ENCODE measurements around the gene CUL1.
"Not testable (repeated sequence)": the region's sequence is repeated elsewhere in the genome, so short reads cannot be mapped to it uniquely, and the experiment has no call there.

The CUL1 gene

DNA sequence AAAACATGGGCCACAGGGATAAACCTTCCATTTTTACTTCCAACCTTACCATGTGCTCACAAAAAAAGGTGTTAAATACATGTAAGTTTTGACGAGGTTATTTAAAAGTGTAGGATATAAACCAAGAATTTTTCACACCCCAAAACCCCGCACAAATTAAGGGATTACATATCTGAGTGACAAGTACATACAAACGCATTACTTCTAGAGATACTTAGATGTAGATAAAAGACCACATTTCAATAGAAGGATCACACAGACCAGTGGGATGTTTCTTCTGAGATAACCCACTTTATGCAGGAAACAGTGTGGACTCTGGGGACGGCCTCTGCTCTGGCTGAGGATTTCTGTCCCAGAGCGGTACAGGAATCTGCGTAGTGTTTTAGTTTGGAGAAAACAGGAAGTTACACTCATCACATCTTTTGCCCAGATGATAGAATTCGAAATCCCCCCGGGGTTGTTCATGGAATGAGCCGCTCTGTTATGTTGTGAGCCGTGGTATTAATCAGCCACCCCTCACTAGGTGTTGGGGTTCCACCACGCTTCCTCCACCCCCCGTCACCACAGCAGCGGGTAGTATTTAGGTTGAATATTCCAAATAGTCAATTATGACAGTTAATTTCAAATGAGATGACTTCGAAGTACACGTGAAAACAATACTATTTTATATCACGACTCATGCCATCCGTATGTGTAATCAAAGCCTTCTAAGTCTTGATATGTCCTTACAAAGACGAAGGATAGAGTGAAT lies 1.3 kb upstream of the CUL1 start:
- peak; percentile 49 for DNase-seq

DNA sequence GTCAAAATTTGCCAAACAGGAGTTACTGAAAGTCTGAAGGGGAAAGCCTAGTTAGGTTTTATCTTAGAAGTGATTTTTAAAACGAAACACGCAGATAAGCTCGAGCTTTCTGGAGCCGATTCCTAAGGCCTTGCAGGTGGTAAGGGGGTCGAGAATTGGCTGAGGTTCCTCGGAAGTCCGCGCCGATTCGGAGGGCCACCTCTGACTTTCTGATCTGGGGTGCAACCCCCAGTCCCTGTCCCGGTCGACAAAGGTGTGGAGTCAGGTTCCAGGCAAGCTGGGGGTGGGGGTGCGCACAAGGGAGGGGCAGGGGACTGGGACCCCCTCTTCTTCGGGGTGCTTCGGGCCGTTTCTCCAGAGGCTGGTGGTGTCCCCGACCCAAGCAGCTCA lies 701 bp upstream of the CUL1 start:
- peak; percentile 26 for DNase-seq

DNA sequence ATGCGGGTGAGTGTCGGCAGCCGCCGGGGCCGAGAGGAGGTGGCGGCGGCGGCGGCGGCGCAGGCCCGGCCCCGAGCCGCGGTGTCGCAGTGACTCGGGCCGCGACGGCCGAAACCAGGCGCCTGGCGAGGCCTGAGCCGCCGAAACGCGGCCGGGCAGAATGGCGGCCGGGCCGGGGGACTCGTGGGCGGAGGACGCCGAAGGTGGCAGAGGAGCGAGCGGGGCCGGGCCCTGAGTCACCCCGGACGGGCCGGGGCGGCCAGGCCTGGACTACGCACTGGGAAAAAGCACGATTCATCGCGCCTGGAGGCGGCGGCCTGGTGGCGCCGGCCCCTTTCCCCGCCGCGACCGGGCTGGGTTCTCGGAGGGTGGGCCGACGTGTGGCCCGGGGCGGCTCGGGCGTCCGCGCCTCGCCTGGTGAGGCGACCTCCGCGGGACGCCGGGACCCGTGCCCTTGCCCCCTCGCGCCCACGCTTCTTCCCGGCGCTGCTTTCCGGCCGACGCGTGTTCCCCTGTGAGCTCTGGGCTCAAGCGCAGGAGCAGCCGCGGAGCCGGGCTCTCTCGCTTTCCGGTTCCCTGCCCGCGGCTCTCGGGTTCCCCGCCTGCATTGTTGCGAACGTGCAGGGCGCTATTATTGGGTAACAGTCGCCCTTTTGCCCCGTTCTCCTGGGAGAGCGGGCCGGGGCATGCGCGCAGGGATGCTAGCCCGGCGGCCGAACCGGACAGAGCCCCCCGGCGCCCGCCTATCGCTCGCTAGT lies 500 bp downstream of the CUL1 start:
- peak; percentile 57 for DNase-seq

DNA sequence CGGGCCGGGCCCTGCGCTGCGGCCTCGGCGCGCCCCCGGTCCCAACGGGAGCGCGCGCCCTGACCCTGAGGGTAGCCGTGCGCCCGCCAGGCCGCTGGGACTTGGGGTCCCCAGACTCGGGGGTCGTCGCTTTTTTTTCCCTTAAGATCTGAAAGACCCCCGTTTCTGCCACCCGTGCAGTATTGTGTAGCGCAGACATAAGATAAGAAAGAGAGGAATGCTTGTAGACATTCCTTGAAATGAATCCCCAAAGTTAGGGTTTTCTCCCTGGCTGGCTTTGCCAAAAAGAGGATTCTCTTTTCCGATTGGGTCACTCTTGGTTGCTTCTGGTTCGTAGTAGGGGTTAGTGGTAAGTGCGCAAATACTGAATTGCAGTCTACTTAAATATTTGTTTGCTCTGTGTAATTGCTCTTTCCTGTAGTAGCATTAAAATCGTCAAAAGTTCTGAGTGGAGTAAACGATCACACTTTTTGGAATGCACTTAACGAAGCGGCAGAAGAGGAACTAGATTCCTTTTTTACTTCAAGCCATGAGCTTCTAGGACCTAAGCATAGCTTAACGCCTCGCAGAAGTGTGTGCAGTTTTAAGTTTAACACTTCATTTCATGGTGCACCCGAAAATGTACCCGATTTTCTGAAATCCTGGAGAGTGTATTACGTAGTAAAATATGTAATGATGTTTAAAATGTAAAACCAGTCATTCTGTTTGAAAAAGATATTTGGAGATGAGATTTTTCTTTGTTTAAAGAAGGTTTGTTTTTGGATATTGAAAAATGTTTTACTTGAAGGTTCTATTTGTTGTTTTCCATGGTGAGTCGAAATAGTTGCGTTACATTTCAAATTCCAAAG lies 1.3 kb downstream of the CUL1 start:
- no peak for DNase-seq

DNA sequence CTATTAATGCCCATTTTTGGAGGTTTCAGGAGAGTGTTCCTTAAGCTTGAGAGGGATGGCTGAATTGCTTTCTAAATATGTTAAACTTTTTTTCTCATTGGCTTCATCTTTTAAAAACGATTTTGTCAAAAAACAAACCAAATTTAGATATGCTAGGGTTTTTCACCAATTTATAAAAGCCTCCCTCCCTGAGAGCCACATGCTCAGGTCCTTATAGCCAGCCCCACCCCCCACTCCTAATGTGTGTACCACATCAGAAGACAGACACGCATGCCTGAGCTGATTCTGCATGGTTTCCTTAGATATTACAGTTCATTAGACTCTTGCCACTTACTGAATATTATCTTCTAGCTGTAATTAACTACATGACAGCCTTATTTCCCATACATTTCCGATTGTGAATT lies 2.0 kb downstream of the CUL1 start:
- DNase-seq: peak; percentile 45

- DNase-seq: no peak
Observed at GRCh38 chr7:148701414-148701813, 2.7 kb downstream of the CUL1 start.

GRCh38 chr7:148702876-148703670 lies 4.4 kb downstream of the CUL1 start:
- DNase-seq: no peak

GRCh38 chr7:148703671-148703962 lies 4.9 kb downstream of the CUL1 start:
- not testable (repeated sequence) for DNase-seq

GRCh38 chr7:148704189-148704588 lies 5.5 kb downstream of the CUL1 start:
- DNase-seq: no peak

DNA sequence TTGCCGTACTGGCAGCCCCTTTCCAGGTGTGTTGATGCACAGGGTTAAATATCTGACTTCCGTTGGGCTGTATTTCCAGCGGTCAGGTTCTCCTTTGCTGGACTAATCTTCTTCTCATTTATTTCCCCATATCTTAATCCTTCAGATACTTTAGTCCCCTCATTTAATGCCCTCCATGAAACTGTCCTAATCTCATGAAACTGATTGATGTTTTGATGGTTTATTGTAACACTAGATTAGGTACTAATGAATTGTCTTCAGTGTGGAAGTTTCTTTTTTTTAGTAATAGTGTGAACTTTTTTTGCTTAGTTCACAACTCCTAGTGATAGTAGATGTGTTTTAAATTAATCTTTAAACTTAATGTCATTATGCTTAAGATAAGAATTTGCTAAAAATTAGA lies 6.3 kb downstream of the CUL1 start:
- no peak for DNase-seq

- DNase-seq: no peak
Observed at GRCh38 chr7:148706368-148706767, 7.7 kb downstream of the CUL1 start.

GRCh38 chr7:148708026-148708885 lies 9.6 kb downstream of the CUL1 start:
- DNase-seq: no peak

GRCh38 chr7:148709014-148709413 lies 10.3 kb downstream of the CUL1 start:
- DNase-seq: no peak

- DNase-seq: not testable (repeated sequence)
Observed at GRCh38 chr7:148710426-148710825, 11.7 kb downstream of the CUL1 start.

DNA sequence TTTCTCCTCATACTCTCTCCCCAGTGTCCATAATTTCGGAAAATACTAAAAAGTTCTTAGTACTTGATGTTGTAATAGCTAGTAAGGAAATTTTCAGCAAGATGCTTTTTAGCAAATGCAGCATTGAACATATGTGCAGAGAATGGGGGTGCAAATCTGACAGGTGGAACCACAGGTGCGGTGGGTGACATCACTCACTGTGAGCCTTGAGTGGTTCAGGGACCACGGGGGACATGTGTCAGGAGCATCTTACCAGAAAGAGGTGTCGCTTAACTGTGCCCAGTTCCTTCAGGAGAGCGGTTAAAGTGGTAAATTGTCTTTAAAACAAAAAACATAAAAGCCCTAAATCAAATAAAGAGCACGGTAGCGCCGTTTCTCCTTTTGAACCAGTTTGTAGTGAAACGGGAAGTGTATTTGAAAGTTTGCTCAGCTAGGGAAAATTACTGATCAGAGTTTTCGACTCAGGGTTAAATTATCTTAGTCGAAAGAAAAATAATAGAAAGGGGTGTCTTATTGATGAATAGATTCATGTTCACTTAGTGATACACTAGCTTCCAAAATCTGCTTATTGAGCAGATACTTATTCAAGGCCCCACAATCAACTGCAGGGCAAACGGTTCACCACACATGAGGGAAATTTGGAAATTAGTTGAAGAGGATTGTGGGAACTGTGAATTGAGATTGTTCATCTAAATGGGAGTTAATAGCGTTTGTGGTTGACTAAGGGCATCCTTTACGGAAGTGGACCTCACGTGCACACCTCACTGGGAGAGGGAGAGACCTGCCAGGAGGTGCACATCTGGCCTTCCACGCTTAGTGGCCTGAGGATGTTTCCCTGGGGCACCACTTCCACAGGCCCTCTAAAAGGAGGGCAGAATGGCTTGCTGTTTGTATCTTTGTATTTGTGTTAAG lies 12.7 kb downstream of the CUL1 start:
- no peak for DNase-seq

GRCh38 chr7:148712678-148713329 lies 14.1 kb downstream of the CUL1 start:
- DNase-seq: no peak

DNA sequence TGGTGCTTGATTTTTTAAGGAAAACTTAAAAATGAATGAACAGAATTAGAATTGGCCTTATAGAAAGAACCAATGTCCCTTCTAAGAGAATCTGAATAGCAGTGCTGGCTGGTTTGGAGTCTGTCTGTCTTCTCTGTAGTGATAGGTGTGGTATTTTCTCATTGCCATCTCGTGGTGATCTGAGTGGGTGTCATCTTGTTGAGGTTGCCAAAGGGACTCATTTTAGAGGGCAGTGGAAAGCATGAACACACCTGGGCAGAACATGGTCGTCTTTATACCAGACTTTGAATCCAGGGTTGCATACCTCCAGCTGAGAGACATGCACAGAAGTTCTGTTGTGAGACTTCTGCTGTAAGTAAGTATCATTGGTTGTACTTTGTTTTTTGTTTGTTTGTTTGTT lies 15.8 kb downstream of the CUL1 start:
- no peak for DNase-seq

- DNase-seq: no peak
Observed at GRCh38 chr7:148715027-148715426, 16.3 kb downstream of the CUL1 start.

DNA sequence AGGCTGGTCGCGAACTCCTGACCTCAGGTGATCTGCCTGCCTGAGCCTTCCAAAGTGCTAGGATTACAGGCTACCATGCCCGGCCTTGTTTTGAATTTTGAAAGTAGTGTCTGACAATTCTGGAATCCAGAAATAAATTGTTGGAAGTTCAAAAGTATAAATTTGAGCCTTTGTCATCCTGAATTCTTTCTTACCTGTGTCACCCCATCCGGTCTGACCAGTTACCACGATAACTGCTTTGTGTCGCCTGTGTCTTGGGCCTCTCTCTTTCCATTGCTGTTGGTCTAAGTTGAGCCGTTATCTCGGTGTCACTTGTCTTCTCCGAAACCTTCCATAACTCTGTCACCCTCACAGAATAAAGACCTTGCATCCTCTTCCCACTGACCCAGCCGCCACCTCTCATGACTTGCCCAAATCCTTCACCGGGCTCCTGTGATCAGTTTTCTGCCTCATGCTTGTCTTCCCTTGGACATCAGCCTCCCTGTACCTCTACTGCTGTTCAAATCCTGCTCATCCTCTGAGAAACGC lies 18.6 kb downstream of the CUL1 start:
- DNase-seq: no peak

DNA sequence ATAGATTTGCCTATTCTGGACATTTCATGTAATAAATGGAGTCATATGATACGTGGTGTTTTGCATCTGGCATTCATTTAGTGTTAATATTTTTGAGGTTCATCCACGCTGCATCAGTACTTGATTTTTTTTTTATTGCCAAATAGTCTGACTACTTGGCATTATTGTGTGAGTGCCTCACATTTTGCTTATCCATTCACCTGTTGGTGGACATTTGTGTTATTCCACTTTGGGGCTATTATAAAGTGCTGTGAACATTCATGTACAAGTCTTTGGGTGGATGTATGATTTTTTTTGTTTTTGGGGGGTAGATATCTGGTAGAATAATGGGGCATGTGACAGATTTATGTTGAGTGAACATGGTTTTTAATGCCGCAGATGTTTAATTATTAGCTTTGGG lies 19.7 kb downstream of the CUL1 start:
- DNase-seq: no peak

Data from CD4-positive, alpha-beta T cell treated with Interleukin-12 subunit alpha and Interleukin-12 subunit beta, for 1 hour (primary cell).